CMK (cell line): ENCODE results near the gene PPARG.

Experiments
- DNase-seq: peaks from one replicate; pipeline ENCODE4 v3.0.0-alpha.2; 2010; ENCODE audit warnings: low read depth

PPARG gene

GRCh38 chr3:12483872-12484197 lies 195.0 kb downstream of the PPARG start:
- no peak for DNase-seq
